Cardiac ventricle fibroblast (primary cell): ENCODE data around the gene CYP24A1. TPM values are rescaled to one million over a fixed set of nuclear protein-coding genes. Genes with fewer than 3 reads are reported as not detected.

Experiments used
- total RNA-seq: library from RNA; depleted of rRNA; stranded (reverse); fragments of >200 nt; gene quantifications from 2 replicates; pipeline ENCODE4 v1.2.3, GENCODE V29; 2015

The CYP24A1 gene
- not detected in 2 replicates for total RNA-seq

GRCh38 chr20:54173653-54174456 lies at the start of gene CYP24A1:
Gene CYP24A1, minus strand, starts transcription at chr20:54173986. Its CDS starts 407 bp downstream, at chr20:54173579.

GRCh38 chr20:54207743-54208547 lies 34.2 kb upstream of the CYP24A1 start, which contains the start of gene PFDN4:
Gene PFDN4, plus strand, starts transcription at chr20:54208087. Its CDS starts 14 bp downstream, at chr20:54208101.

Other genes with a start within 250 kb of the CYP24A1 start
- 0.06 TPM in 1 of 2 replicates, not detected in the other for gene BCAS1, start 103.4 kb downstream of the CYP24A1 start, total RNA-seq
- gene PFDN4, start 34.1 kb upstream of the CYP24A1 start, total RNA-seq, result 56.8 and 64.9 TPM in 2 replicates